Ishikawa (cell line): ENCODE measurements around the gene PDCD1.

Experiments
- CEBPB ChIP-seq: IDR thresholded peaks from 2 replicates; pipeline ENCODE4 v1.6.1; 2012
- EGR1 ChIP-seq: IDR thresholded peaks from 2 replicates; pipeline ENCODE4 v1.6.1; 2012
- EP300 ChIP-seq: IDR thresholded peaks from 2 replicates; pipeline ENCODE4 v1.6.1; 2012; ENCODE audit warnings: borderline replicate concordance
- FOXM1 ChIP-seq: IDR thresholded peaks from 2 replicates; pipeline ENCODE4 v1.6.1; 2012; ENCODE audit warnings: low read depth, borderline replicate concordance
- MAX ChIP-seq: IDR thresholded peaks from 2 replicates; pipeline ENCODE4 v1.6.1; 2012
- TAF1 ChIP-seq: IDR thresholded peaks from 2 replicates; pipeline ENCODE4 v1.6.1; 2012; ENCODE audit warnings: low read depth, mild to moderate bottlenecking
- TCF12 ChIP-seq: IDR thresholded peaks from 2 replicates; pipeline ENCODE4 v1.6.1; 2012; ENCODE audit warnings: low read depth
- TEAD4 ChIP-seq: IDR thresholded peaks from 2 replicates; pipeline ENCODE4 v1.6.1; 2012
- USF1 ChIP-seq: IDR thresholded peaks from 2 replicates; pipeline ENCODE4 v1.6.1; 2012
- YY1 ChIP-seq: IDR thresholded peaks from 2 replicates; pipeline ENCODE4 v1.6.1; 2012; ENCODE audit warnings: low read depth

- TF ChIP-seq CEBPB (no peak), EP300 (no peak), USF1 (no peak), FOXM1 (no peak), TCF12 (no peak), TEAD4 (no peak), TAF1 (no peak), EGR1 (no peak), YY1 (no peak), MAX (no peak)
Observed at GRCh38 chr2:241813644-241814392, 44.9 kb downstream of the PDCD1 start.
